ENCODE results near the gene CELSR2.

Gene CELSR2

GRCh38 chr1:109235137-109235536 is 14.2 kb upstream of the CELSR2 start:
- DNase-seq, result no peak

GRCh38 chr1:109237512-109237911 is 11.8 kb upstream of the CELSR2 start:
- no peak for DNase-seq

- no peak for DNase-seq
These were observed 11.0 kb upstream of the CELSR2 start for GRCh38 chr1:109238382-109238781.

- no peak for DNase-seq
These were observed 10.3 kb upstream of the CELSR2 start for GRCh38 chr1:109239047-109239408.

- peak; percentile 49 for DNase-seq
These were observed 9.8 kb upstream of the CELSR2 start for GRCh38 chr1:109239409-109240068.

GRCh38 chr1:109240158-109241152 is 8.9 kb upstream of the CELSR2 start:
- peak; percentile 38 for DNase-seq

- DNase-seq, result peak; percentile 54
These were observed 8.0 kb upstream of the CELSR2 start for GRCh38 chr1:109241344-109241743.

GRCh38 chr1:109241841-109242345 is 7.4 kb upstream of the CELSR2 start:
- DNase-seq, result no peak

GRCh38 chr1:109242387-109242786 is 7.0 kb upstream of the CELSR2 start:
- no peak for DNase-seq

- no peak for DNase-seq
These were observed 6.1 kb upstream of the CELSR2 start for GRCh38 chr1:109243221-109243620.

GRCh38 chr1:109243860-109244552 is 5.3 kb upstream of the CELSR2 start:
- no peak for DNase-seq

- DNase-seq, result no peak
These were observed 3.2 kb upstream of the CELSR2 start for GRCh38 chr1:109246141-109246551.

- DNase-seq, result no peak
These were observed 1.7 kb upstream of the CELSR2 start for GRCh38 chr1:109247401-109248365.

GRCh38 chr1:109248444-109248796 is 919 bp upstream of the CELSR2 start:
- DNase-seq, result no peak

- no peak for DNase-seq
These were observed 489 bp downstream of the CELSR2 start for GRCh38 chr1:109249654-109250401.

GRCh38 chr1:109250454-109251276 is 1.3 kb downstream of the CELSR2 start:
- no peak for DNase-seq

- no peak for DNase-seq
These were observed 2.2 kb downstream of the CELSR2 start for GRCh38 chr1:109251277-109252166.

GRCh38 chr1:109252167-109252892 is 3.0 kb downstream of the CELSR2 start:
- no peak for DNase-seq

Measured in hematopoietic multipotent progenitor cell treated with erythropoietin and hydrocortisone succinate and interleukin-3 and kit ligand, for 8 days (in vitro differentiated cells).